Renal pelvis (tissue), 12 donors: Measurements from ENCODE around the gene FCN1. TPM values are rescaled to one million over a fixed set of nuclear protein-coding genes. Genes with fewer than 3 reads are reported as not detected.
"Not testable (repeated sequence)": the region's sequence is repeated elsewhere in the genome, so short reads cannot be mapped to it uniquely, and the experiment has no call there.

Experiments used
- DNase-seq: peaks from one replicate; pipeline ENCODE4 v3.0.0-alpha.2; 2013
- long read RNA-seq, 16 experiments: transcript quantifications; one replicate each; lab custom pipeline, GENCODE V29; 2026
- polyA plus RNA-seq, 3 donors: library from polyadenylated mRNA; unstranded; fragments of 120-200 nt; gene quantifications; one replicate each; pipeline ENCODE4 v1.2.1, GENCODE V29; 2013; ENCODE audit not compliant: insufficient read length in 3 of 3

Gene FCN1
- 1 to 10 TPM; 2.1 to 4.3 (median 3.6) TPM for polyA plus RNA-seq
- long read RNA-seq, donor 1, result 0 reads
- long read RNA-seq, donor 2, partial matches to known transcripts, result 0 of 1 reads
- long read RNA-seq, donor 2, other reads (novel, unspliced or antisense), result 0 of 1 reads
- long read RNA-seq, donor 3, result 0 reads
- long read RNA-seq, donor 4, result 0 reads
- long read RNA-seq, donor 5, partial matches to known transcripts, result 0 of 1 reads
- long read RNA-seq, donor 5, other reads (novel, unspliced or antisense), result 0 of 1 reads
- long read RNA-seq, donor 6, partial matches to known transcripts, result 0 of 1 reads
- long read RNA-seq, donor 6, other reads (novel, unspliced or antisense), result 0 of 1 reads
- long read RNA-seq, donor 7, result 0 reads
- long read RNA-seq, donor 8, result 0 reads
- long read RNA-seq, donor 9, partial matches to known transcripts, result 0 of 1 reads
- long read RNA-seq, donor 9, other reads (novel, unspliced or antisense), result 0 of 1 reads
- long read RNA-seq, donor 10, partial matches to known transcripts, result 0 of 1 reads
- long read RNA-seq, donor 10, other reads (novel, unspliced or antisense), result 0 of 1 reads
- long read RNA-seq, donor 11, result 0 reads
- long read RNA-seq, donor 12, partial matches to known transcripts, result 0 of 1 reads
- long read RNA-seq, donor 12, other reads (novel, unspliced or antisense), result 0 of 1 reads
- long read RNA-seq, donor 13, result 0 reads
- long read RNA-seq, donor 14, result 0 reads
- long read RNA-seq, donor 15, result 0 reads
- long read RNA-seq, donor 16, partial matches to known transcripts, result 0 of 1 reads
- long read RNA-seq, donor 16, other reads (novel, unspliced or antisense), result 0 of 1 reads

DNA sequence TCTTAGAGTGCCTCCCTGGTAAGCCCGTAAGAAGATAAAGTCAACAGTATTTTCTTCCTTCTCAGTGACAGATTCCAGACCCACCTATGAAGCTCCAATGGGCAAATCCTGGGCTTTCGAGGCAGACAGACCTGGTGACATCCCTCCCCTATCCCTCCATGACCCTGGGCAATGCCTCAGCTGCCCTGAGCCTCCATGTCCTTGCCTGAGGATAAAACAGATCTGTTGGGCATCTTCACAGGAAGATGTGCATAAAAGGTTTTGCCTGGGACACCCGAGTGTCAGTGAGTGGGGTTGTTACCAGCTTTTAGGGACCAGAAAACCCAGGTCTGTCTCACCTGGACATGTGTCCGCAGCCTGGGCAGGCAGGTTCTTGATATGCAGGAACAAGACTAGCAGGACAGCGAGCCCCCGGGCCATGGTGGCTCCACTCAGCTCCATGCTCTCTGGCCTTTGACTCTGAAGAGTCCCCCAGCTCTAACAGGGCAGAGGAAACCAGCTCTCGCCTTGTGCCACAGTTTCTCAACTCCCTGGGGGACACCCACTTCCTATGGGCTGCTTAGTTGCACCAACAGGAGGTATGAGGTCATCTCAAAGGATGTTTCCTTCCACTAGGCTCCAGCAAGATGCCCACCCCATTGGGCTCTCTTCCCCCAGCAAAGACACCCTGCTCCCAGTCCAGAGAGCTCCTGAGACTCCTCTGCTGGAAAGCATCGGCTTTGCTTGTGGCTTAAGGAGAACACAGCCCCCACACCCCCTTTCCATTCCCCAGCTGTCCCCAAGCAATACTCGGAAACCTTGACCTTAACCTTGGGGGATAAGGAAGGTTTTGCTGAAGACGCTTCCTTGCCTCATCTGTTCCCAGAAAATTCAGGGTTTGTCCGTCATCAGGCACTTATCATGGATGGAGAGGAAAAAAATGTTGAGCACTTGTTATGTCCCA lies at the start of gene FCN1:
Gene FCN1, minus strand, starts transcription at position 482 of the 943 bp plus-strand sequence. Its CDS starts 41 bp downstream, at position 441.
- DNase-seq, result no peak

- no peak for DNase-seq
Observed at GRCh38 chr9:134966697-134967546, 49.2 kb upstream of the FCN1 start.

- DNase-seq, result no peak
Observed at GRCh38 chr9:134966270-134966669, 48.6 kb upstream of the FCN1 start.

GRCh38 chr9:134965851-134966250 lies 48.1 kb upstream of the FCN1 start:
- DNase-seq, result no peak

DNA sequence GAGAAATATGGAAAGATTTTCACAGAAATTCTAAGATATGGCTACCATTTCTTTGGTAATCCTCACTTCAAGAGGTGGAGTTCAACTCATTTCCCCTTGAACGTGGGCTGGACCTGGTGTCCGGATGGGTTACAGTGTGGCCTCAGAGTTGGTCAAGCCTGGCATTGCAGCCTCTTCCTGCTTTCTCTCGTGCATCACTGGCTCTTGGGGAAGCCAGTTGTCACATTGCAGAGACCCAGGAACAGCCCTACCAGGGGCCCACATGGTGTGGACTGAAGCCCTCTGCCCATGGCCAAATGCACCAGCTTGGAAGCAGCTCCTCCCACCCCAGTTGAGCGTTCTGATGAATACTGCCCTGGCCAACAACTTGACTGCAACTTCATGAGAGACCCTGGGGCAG lies 47.7 kb upstream of the FCN1 start:
- no peak for DNase-seq

DNA sequence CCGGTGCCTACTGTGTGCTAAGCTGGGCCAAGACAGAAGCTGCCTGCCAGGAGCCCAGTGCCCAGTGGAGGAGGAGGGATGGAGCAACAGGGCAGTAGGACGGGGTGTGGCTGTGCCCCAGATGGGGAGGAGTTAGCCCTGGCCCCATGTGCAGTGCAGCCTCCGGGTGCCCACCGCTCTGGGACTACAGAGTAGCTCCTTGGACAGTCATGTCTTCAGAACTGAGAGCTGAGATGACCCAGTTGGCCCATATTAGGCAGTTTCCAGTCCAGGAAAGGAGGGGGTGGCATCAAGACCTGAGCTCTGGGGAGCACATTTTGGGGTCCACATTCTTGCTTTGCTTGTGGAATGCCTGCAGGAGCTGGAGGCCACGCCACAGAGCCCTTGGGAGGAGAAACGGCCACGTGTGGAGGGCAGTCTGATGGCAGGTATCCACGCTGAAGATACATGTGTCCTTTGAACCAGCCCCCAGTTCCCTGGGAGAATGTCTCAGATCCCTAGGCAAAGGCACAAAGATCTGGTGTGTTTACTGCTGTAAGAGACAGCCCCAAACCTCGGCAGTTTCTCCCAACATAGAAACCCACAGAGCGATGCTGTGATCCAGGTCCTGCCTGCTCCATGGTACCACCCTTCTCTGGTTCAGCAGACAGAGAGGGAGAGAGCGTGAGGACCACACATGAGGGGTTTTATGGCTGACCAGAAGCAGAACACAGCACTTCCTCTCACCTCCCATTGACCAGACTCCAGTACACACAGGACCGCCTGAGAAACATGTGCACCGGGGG lies 46.8 kb upstream of the FCN1 start:
- DNase-seq, result no peak

DNA sequence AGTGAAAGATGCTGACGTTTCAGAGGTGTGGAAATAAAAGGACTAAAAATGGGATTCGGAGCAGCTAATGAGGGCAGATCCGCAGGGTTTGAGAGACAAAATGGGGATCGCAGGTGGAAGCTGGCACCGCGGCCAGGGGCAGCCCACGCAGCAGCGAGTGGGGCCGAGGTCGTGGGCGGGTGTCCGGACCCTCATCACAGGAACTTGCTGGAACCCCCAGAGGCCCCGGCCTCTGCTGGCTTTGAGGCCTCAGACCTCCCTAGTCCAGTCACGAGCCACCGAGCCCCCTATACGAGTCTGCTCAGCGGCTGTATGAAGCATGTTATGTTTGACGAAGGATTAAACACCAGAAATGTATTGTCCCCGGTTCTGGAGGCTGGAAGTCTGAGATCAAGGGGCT lies 45.8 kb upstream of the FCN1 start:
- no peak for DNase-seq

DNA sequence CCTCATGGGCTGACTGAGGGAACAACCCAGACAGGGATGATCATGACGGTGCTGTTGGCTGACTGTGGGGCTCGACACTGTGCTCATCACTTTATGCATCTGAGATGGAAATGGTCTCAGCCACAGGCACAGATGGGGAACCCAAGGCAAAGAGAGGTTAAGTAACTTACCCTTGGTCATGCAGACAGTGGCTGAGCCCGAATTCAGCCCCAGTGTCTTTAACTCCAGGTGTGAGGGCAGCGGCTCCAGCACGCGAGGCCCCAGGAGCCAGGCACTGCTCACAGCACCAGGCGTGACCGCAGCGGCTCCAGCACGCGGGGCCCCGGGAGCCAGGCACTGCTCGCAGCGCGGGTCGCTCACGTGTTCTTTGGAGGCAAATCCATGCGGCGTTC lies 45.3 kb upstream of the FCN1 start:
- no peak for DNase-seq

DNA sequence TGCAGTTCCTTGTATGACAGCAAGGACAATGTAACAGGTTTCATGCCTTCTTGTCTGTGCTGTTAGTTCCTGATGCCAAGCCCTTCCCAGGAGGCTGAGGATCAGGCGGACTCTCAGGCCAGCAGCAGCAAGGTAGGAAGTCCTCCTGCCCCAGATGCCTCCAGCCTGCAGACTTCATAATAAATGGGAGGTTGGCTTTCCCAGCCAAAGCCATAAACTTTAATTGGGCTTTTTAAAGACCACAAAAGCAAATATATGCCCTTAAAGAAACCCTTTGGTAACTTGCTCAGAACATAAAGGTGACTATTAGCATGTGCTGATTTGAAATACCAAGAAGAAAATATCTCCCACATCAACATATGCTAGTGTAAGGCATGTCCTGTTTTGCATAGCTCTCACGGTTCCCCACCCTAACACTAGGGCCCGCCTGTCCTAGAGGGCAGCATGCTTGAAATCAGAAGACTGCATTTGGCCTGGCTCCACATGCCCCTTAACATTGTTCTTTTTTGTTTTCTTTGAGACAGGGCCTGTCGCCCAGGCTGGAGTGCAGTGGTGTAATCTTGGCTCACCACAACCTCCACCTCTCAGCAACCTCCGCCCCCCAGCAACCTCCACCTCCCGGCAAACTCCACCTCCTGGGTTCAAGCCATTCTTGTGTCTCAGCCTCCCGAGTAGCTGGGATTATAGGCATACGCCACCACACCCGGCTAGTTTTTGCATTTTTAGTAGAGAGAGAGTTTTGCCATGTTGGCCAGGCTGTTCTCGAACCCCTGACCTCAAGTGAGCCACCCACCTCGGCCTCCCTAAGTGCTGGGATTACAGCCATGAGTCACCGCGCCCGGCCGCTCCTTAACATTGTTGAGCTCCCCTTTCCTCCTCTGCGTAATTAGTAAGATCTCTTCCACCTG lies 44.6 kb upstream of the FCN1 start:
- DNase-seq, result no peak

- DNase-seq, result no peak
Observed at GRCh38 chr9:134961331-134962064, 43.8 kb upstream of the FCN1 start.

DNA sequence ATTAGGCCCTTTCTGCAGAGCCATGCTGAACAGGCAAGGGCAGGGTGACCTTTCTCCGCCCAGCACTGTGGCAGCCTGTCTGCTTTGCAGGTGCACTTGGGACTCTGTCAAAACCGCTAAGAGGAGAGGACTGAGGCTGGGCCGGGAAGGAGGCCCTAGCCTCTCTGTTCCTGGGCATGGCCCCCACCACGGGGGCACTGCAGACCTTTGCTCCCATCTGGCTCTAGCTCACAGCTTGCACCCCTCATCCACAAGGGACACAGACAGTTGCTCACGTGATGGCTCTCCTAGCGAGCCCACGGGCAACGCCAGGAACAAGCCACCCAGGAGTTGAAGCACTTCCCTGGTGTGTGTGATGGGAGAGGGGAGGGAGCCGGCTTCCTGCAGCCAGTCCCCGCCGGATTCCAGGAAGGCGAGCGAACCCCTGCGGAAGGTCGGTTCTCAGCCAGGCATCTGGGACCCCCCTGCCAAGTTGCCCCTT lies 43.0 kb upstream of the FCN1 start:
- no peak for DNase-seq

GRCh38 chr9:134959971-134960310 lies 42.2 kb upstream of the FCN1 start:
- no peak for DNase-seq

DNA sequence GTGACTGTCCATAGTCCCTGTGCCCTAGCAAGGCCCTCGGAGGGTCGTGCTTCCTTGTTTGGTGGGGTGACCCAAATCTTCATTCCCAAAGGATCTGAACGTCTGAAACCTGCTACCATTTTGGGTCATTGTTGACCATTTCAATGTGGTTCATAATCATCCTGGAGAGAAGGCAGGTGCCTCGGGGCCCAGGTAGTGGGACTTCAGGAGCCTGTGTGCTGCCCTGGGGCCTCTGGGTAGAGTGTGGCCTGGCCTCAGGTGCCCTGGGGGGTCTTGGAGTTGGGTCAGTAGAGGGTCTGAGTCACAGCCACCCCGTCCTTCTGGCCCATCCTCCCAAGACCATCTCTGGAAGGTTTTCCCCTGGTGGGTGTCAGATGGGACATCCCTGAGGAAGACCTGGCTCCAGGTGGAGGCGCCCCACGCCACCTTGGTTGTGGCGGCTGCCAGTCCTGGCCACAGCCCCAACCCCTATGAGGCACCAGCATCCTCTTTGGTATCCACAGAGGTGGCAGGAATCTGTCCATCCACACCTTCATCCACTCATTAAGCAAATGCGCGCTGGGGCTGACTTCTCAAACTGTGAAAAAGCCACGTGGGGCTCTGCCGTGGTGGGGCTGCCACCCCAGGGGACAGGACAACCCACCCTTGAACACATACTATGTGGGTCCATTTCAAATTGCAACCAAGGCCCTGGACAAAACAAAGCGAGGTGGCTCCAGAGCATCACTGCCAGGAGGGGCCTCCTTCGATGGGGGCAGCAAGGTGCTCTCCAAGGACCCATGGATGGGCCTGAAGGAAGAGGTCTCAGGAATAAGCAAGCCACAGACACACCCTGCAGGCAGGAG lies 41.6 kb upstream of the FCN1 start:
- DNase-seq, result no peak

GRCh38 chr9:134957945-134958227 lies 40.2 kb upstream of the FCN1 start:
- no peak for DNase-seq

GRCh38 chr9:134957165-134957944 lies 39.6 kb upstream of the FCN1 start:
- DNase-seq, result no peak

DNA sequence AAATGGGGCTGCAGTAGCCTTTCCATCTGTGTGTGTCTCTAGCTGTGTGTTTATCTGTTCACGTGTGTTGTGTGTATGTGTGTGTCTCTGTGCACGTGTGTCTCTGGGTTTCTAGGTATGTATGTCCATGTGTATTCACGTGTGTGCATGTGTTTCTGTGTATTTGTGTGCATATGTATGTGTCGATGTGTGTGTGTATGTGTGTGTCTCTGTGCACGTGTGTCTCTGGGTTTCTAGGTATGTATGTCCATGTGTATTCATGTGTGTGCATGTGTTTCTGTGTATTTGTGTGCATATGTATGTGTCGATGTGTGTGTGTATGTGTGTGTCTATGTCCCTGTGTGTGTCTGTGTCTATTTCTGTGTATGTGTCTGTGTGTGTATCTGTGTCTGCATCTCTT lies 38.7 kb upstream of the FCN1 start:
- DNase-seq, result not testable (repeated sequence)

DNA sequence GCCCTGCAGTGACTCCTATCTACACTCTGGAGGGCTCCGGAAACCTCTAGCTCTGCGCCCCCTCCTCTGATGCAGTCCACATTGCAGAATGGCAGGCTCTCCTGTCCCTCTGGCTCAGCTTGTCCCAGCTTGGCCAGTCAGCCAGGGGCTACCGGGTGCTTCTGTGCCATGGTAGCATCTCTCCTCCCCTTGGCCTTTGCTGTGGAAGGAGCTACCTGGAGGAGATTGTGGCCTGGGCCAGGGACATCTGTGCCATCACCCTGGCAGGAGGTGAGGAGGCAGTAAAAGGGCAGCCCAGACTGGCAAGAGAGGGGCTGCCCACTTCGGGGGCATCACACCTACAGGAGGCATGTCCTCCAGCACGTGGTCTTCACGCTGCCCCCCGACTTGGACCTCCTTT lies 38.1 kb upstream of the FCN1 start:
- DNase-seq, result no peak
